ENCODE measurements around the gene PLIN1. TPM values are rescaled to one million over a fixed set of nuclear protein-coding genes. Genes with fewer than 3 reads are reported as not detected.

Gene PLIN1
- total and polyA plus RNA-seq, 2 donors (not counting 1 experiment from before 2014, with no cell fraction given) = 0.97 to 1.2 TPM

DNA sequence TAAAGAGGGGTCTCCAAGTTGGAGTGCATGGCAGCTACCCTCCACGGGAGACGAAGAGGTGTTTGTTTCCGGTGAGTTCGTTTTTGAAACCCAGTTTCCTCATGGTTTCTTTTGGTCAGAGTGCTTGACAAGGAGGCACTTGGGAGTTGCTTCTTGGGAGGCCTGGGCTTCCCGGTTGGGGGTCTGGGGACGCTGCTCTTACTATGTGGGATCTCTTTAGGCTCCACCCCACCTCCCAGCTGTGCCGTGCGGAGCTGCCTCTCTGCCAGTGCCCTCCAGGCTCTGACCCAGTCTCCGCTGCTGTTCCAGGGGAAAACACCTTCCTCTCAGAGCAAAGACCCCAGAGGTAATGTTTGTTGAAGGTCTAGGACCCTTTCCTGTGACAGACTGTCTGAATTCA is 53.5 kb downstream of the PLIN1 start:
- Histone ChIP-seq H3K4me1 (ENCODE audit: control insufficient read depth in 2 of 2, insufficient read depth in 2 of 2, low read length in 2 of 2) (no peaks in the 10 kb centered on the region), H2AFZ (ENCODE audit: insufficient read depth, low read depth, low read length, poor library complexity, severe bottlenecking) (no peak overlapping the region), H3K27me3 (replicated peaks in 1 of 4; ENCODE audit: control extremely low read depth in 1 of 4, control insufficient read depth in 3 of 4, insufficient read depth in 4 of 4, low read length in 3 of 4) (no peaks in the 10 kb centered on the region), H4K20me1 (ENCODE audit: control insufficient read depth, insufficient read depth, low read length, poor library complexity, severe bottlenecking) (no peaks in the 10 kb centered on the region), H3K9me3 (ENCODE audit: control extremely low read depth in 1 of 3, control insufficient read depth in 2 of 3, insufficient read depth in 1 of 3, low read length in 2 of 3) (peaks cover 0 to 6% (median 0%) of the 10 kb centered on the region in 3 donors), H3K4me2 (replicated peaks; ENCODE audit: low read depth, low read length, poor library complexity, severe bottlenecking) (no peak overlapping the region), H3K27ac (ENCODE audit: low read length in 2 of 2) (no peak overlapping the region), H3K9ac (ENCODE audit: low read length) (no peak overlapping the region), H3K4me3 (ENCODE audit: control extremely low read depth in 1 of 5, extremely low read depth in 1 of 5, insufficient read depth in 1 of 5, low read depth in 2 of 5, low read length in 4 of 5) (no peak overlapping the region), H3K36me3 (replicated peaks in 1 of 2; ENCODE audit: control extremely low read depth in 1 of 2, control insufficient read depth in 1 of 2, extremely low read depth in 1 of 2, insufficient read depth in 2 of 2, low read length in 1 of 2) (no peaks in the 10 kb centered on the region), H3K79me2 (ENCODE audit: control insufficient read depth, insufficient read depth, low read length) (no peaks in the 10 kb centered on the region)
- no peaks in the 10 kb centered on the region for H3K4me1 Mint-ChIP-seq
- ChIA-PET POLR2A (no interaction called here), CTCF (no interaction called here)
- no peak overlapping the region for H3K4me3 Mint-ChIP-seq
- no peak for TF ChIP-seq EZH2 (IDR thresholded peaks at IDR 0.05; ENCODE audit: borderline replicate concordance, insufficient read depth, low read depth, low read length, poor library complexity, severe bottlenecking)
- TF ChIP-seq, protein P1, sequence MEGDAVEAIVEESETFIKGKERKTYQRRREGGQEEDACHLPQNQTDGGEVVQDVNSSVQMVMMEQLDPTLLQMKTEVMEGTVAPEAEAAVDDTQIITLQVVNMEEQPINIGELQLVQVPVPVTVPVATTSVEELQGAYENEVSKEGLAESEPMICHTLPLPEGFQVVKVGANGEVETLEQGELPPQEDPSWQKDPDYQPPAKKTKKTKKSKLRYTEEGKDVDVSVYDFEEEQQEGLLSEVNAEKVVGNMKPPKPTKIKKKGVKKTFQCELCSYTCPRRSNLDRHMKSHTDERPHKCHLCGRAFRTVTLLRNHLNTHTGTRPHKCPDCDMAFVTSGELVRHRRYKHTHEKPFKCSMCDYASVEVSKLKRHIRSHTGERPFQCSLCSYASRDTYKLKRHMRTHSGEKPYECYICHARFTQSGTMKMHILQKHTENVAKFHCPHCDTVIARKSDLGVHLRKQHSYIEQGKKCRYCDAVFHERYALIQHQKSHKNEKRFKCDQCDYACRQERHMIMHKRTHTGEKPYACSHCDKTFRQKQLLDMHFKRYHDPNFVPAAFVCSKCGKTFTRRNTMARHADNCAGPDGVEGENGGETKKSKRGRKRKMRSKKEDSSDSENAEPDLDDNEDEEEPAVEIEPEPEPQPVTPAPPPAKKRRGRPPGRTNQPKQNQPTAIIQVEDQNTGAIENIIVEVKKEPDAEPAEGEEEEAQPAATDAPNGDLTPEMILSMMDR (IDR thresholded peaks at IDR 0.05) = no peak
- intact Hi-C loops (cut with micrococcal nuclease) = no loop called here
- ATAC-seq (ENCODE audit: low read depth) (no peak), DNase-seq (no peak)
- 95% methylated on average over 6 of the region's 9 CpGs for WGBS (ENCODE audit: insufficient coverage)
- no peaks in the 10 kb centered on the region for H3K9me3 Mint-ChIP-seq (ENCODE audit: insufficient read depth)
- no peaks in the 10 kb centered on the region for H3K27me3 Mint-ChIP-seq
- H3K27ac Mint-ChIP-seq = no peak overlapping the region

GRCh38 chr15:89623165-89623564 is 56.0 kb downstream of the PLIN1 start:
- no peaks in the 10 kb centered on the region for H3K36me3 ChIP-seq (replicated peaks in 1 of 2; ENCODE audit: control extremely low read depth in 1 of 2, control insufficient read depth in 1 of 2, extremely low read depth in 1 of 2, insufficient read depth in 2 of 2, low read length in 1 of 2)
- ChIA-PET POLR2A (no interaction called here), CTCF (no interaction called here)
- H4K20me1 ChIP-seq (ENCODE audit: control insufficient read depth, insufficient read depth, low read length, poor library complexity, severe bottlenecking) = no peaks in the 10 kb centered on the region
- TF ChIP-seq, protein P1 (IDR thresholded peaks at IDR 0.05) = no peak
- TF ChIP-seq EZH2 (IDR thresholded peaks at IDR 0.05; ENCODE audit: borderline replicate concordance, insufficient read depth, low read depth, low read length, poor library complexity, severe bottlenecking) = no peak
- H3K79me2 ChIP-seq (ENCODE audit: control insufficient read depth, insufficient read depth, low read length) = no peaks in the 10 kb centered on the region
- no peak overlapping the region for H2AFZ ChIP-seq (ENCODE audit: insufficient read depth, low read depth, low read length, poor library complexity, severe bottlenecking)
- Mint-ChIP-seq H3K27ac (no peak overlapping the region), H3K4me3 (no peak overlapping the region), H3K4me1 (no peaks in the 10 kb centered on the region), H3K9me3 (ENCODE audit: insufficient read depth) (no peaks in the 10 kb centered on the region), H3K27me3 (no peaks in the 10 kb centered on the region)
- no peak overlapping the region for H3K4me2 ChIP-seq (replicated peaks; ENCODE audit: low read depth, low read length, poor library complexity, severe bottlenecking)
- WGBS (ENCODE audit: insufficient coverage) = no CpG with 5 or more reads among the region's 1 CpG
- H3K27me3 ChIP-seq (replicated peaks in 1 of 4; ENCODE audit: control extremely low read depth in 1 of 4, control insufficient read depth in 3 of 4, insufficient read depth in 4 of 4, low read length in 3 of 4) = no peaks in the 10 kb centered on the region
- no peak for ATAC-seq (ENCODE audit: low read depth)
- no peak for DNase-seq
- intact Hi-C loops (cut with micrococcal nuclease) = no loop called here
- no peaks in the 10 kb centered on the region for H3K4me1 ChIP-seq (ENCODE audit: control insufficient read depth in 2 of 2, insufficient read depth in 2 of 2, low read length in 2 of 2)
- no peak overlapping the region for H3K27ac ChIP-seq (ENCODE audit: low read length in 2 of 2)
- H3K9me3 ChIP-seq (ENCODE audit: control extremely low read depth in 1 of 3, control insufficient read depth in 2 of 3, insufficient read depth in 1 of 3, low read length in 2 of 3) = no peaks in the 10 kb centered on the region
- no peak overlapping the region for H3K9ac ChIP-seq (ENCODE audit: low read length)
- no peak overlapping the region for H3K4me3 ChIP-seq (ENCODE audit: control extremely low read depth in 1 of 5, extremely low read depth in 1 of 5, insufficient read depth in 1 of 5, low read depth in 2 of 5, low read length in 4 of 5)
